Measurements from ENCODE around the gene TMEM244. TPM values are rescaled to one million over a fixed set of nuclear protein-coding genes. Genes with fewer than 3 reads are reported as not detected.

The TMEM244 gene
- total and polyA plus RNA-seq, 2 of the 13 experiments (the other 11 are each of a cell fraction or from before 2014, with no cell fraction given) = not detected

- FAIRE-seq = no peak
- no peak for TF ChIP-seq ZNF335 (CRISPR knock-in tag; IDR thresholded peaks at IDR 0.05)
- TF ChIP-seq PCBP2 (optimal IDR thresholded peaks at IDR 0.05; ENCODE audit: low read depth, low read length, poor library complexity, severe bottlenecking) = no peak
- no peak for TF ChIP-seq TFE3 (CRISPR knock-in tag; IDR thresholded peaks at IDR 0.05)
- no peak for TF ChIP-seq MLX (CRISPR knock-in tag; IDR thresholded peaks at IDR 0.05)
- TF ChIP-seq ZNF101 (CRISPR knock-in tag; IDR thresholded peaks at IDR 0.05; ENCODE audit: borderline replicate concordance, low read depth) = no peak
- no peak for TF ChIP-seq NRL (CRISPR knock-in tag; IDR thresholded peaks at IDR 0.05; ENCODE audit: borderline replicate concordance)
- no peak for TF ChIP-seq ZBTB7B (CRISPR knock-in tag; IDR thresholded peaks at IDR 0.05)
- TF ChIP-seq CEBPB (IDR thresholded peaks at IDR 0.05; ENCODE audit: borderline replicate concordance, low read depth, low read length) = no peak
- no peak for TF ChIP-seq ZNF639 (CRISPR knock-in tag; conservative IDR thresholded peaks at IDR 0.05)
- no peak for TF ChIP-seq HOXA3 (CRISPR knock-in tag; IDR thresholded peaks at IDR 0.05)
- TF ChIP-seq JARID2 (CRISPR knock-in tag; IDR thresholded peaks at IDR 0.05; ENCODE audit: insufficient replicate concordance) = no peak
- TF ChIP-seq ZNF10 (CRISPR knock-in tag; IDR thresholded peaks at IDR 0.05; ENCODE audit: borderline replicate concordance, low read depth) = no peak
- TF ChIP-seq MED13 (CRISPR knock-in tag; IDR thresholded peaks at IDR 0.05) = no peak
- H3K4me2 ChIP-seq (ENCODE audit: low read depth, low read length) = no peak overlapping the region
- no peaks in the 10 kb centered on the region for H4K20me1 ChIP-seq (ENCODE audit: insufficient read depth, low read length)
- H2AFZ ChIP-seq (ENCODE audit: low read length) = no peak overlapping the region
- intact Hi-C loops (cut with micrococcal nuclease; ENCODE audit: unreplicated experiment) = no loop called here
- no peaks in the 10 kb centered on the region for H3K9me3 ChIP-seq (ENCODE audit: low read length)
- peaks cover 0 to 5% of the 10 kb centered on the region in 2 experiments; a peak in 1 of 5 replicates for H3K27me3 ChIP-seq (ENCODE audit: control insufficient read depth in 1 of 2, insufficient read depth in 2 of 2, low read length in 2 of 2)
- ChIA-PET CTCF (ENCODE audit: low intra/inter-chr PET ratio, low total read pairs) (no interaction called here), POLR2A (no interaction called here)
- BruUV-seq (replicated peaks) = no TSS peak
- H3K36me3 ChIP-seq (replicated peaks in 1 of 2; ENCODE audit: control insufficient read depth in 1 of 2, insufficient read depth in 2 of 2, low read length in 2 of 2) = no peaks in the 10 kb centered on the region
- H3K79me2 ChIP-seq (ENCODE audit: insufficient read depth, low read length) = no peaks in the 10 kb centered on the region
- H3K9ac ChIP-seq (ENCODE audit: insufficient read depth, low read depth, low read length) = no peak overlapping the region
- no peak for ATAC-seq
- 2% methylated on average over 2 of the region's 2 CpGs for WGBS (ENCODE audit: low lambda C conversion rate)
- H3K4me1 ChIP-seq (ENCODE audit: insufficient read depth, low read length) = no peaks in the 10 kb centered on the region
- DNase-seq (ENCODE audit: low spot score) = no peak
- in situ Hi-C loops (cut with HindIII; ENCODE audit: extremely low pct_ligation_motif_present, low pct_unique_long_range_greater_than_20kb) = no loop called here
- H3K4me3 ChIP-seq (replicated peaks in 1 of 3; ENCODE audit: insufficient read depth in 1 of 3, low read depth in 2 of 3, low read length in 3 of 3) = no peak overlapping the region
- H3K27ac ChIP-seq (ENCODE audit: extremely low read length, insufficient read depth, low read length) = no peak overlapping the region
Observed at GRCh38 chr6:129908356-129908755, 47.2 kb upstream of the TMEM244 start.
